HG03558 (cell line): Measurements from ENCODE around the gene POLD4.

Source experiments
- ATAC-seq: cut with Tn5 transposase; IDR thresholded peaks from one replicate; pipeline ENCODE4 v1.9.1; 2021; ENCODE audit warnings: moderate number of reproducible peaks; ENCODE audit not compliant: unreplicated experiment; ENCODE audit errors: extremely low read depth

POLD4 gene

GRCh38 chr11:67355023-67355793 is 1.9 kb upstream of the POLD4 start:
- ATAC-seq, result no peak

GRCh38 chr11:67354075-67355022 is 1.0 kb upstream of the POLD4 start:
- ATAC-seq, result no peak

DNA sequence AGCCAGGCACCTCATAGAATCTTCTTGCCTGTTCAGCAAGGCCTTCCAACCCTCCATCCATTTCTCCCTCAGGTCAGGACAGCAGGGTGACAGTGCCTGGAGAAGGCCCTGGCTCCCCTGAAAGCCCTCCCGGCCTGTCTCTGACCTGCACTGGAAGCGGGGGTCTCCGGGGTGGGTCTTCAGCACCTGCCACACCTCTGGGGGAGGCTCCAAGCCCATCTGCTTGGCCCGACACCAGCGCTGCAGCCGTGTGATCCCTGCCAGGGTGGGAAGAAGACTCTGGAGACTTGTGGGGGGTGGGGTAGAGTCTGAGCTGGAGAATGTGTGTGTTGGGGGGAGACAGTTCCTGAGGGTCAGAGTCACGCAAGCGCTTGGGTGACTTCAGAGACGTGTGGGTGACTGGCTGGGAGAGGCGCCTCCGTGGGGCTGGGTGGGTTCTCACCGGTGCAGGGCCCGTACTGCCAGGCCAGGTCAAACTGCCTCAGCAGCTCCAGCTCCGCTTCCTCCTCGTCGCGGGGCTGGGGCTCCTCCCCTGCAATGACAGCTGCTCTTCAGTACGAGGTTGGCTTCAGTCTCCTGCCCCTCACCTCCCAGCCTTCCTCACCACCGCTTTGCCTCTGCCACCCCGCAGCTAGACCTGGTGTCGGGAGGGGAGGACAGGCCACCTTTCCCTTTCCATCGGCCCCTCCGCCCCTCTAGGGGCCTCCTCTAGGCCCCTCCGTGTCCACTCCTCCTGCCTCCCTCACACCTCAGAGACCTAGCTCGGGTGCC is 615 bp downstream of the POLD4 start:
- ATAC-seq, result no peak

DNA sequence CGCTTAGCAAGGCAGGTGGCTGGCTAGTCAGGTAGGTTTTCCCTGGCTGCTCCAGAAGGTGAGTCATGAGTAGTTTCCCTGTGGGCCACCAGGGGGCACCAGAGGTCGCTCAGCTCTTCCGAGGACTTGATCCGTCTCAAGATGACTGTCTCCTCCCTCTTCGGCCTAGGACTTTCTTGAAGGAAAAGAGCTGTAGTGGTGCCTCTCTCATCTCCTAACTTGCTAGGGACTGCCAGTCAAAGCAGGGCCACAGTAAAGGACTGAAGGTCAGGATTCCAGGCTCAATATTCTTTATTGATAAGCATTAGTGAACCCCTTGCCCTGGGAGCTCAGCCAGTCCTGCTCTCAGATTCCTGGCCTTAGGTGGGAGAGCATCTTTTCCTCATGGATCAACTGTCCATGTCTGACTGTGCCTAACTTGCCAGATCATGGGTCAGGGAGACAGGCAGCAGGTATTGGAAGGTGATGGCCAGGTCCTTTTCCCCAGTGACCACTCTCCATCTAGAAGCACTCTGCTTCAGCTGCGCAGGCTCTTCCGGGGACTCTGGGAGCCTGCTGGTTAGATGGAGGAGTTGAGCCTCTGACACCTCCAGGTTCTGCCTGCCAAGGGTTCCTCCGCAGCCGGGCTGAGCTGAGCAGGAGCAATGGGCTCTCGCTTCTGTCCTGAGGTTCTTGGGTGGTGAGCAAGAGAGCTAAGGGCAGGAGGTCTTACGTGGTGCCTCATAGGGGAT is 1.9 kb downstream of the POLD4 start:
- no peak for ATAC-seq

DNA sequence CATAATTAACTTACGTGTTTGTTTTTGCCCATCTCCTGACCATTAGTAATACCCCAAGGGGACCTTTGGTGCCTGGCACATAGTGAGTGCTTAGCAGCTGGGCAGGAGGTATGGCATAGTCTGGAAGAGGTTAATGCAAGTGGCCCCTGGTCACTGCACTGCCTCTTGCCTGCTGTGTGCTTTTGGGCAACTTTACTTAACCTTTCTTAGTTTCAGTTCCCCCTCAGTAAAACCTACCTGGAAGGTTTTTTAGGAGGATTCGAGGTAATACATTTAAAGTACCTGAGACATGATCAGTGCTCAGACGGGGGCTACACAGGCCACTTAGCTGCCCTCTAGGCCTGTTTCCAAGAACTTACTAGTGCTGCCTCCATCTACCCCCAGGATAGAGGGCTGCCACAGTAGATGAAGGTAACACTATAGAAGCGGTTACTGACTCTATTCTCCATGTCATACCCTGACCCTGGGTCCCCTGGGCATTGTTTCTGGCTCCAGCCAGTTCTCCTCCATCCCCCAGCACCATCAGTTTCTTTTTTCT is 3.3 kb downstream of the POLD4 start:
- ATAC-seq, result no peak

- no peak for ATAC-seq
Measured at GRCh38 chr11:67349457-67349856, 3.9 kb downstream of the POLD4 start.

- no peak for ATAC-seq
Measured at GRCh38 chr11:67349036-67349435, 4.3 kb downstream of the POLD4 start.

- no peak for ATAC-seq
Measured at GRCh38 chr11:67347964-67348749, 5.2 kb downstream of the POLD4 start.

DNA sequence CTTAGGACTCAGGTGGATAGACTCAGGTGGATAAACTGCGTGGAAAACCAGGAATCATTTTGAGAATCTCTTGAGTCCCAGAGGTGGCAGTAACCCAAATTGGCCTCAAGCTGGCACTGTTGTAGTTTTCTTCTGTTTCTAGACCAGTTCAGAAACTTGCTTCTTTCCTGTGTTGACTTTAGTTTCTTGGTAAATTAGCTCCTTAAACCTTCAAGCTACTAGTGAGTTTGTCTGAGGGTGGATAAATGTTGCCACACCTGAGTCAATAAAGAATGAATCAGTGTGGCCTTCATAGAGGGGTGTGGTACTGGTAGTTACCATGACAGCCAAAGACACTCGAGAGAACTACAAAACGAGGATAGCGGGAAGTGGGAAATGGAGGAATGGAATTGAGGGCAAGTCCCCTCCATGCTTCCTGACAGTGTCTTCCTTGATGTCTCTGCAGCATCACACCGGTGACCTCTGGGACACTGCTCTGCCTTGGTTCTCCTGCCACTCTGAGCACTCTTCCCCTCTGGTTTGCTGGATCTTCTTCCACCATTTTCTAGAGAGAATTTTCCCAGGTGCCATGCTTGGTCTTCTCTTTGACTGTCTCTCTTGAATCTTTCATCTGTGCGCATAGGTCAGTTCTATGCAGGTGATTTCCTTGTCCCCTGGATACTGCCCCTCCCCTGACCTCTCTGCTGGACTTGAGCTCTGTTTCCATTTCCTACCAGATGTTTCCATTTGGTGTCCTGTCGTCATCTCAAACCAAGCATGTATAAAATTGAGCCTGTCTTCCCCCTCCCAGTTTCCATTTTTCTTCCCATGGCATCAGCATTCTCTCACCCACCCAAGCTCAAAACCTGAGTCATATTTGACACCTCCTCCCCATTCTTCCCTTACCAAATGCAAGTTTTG is 7.2 kb downstream of the POLD4 start:
- ATAC-seq, result no peak

DNA sequence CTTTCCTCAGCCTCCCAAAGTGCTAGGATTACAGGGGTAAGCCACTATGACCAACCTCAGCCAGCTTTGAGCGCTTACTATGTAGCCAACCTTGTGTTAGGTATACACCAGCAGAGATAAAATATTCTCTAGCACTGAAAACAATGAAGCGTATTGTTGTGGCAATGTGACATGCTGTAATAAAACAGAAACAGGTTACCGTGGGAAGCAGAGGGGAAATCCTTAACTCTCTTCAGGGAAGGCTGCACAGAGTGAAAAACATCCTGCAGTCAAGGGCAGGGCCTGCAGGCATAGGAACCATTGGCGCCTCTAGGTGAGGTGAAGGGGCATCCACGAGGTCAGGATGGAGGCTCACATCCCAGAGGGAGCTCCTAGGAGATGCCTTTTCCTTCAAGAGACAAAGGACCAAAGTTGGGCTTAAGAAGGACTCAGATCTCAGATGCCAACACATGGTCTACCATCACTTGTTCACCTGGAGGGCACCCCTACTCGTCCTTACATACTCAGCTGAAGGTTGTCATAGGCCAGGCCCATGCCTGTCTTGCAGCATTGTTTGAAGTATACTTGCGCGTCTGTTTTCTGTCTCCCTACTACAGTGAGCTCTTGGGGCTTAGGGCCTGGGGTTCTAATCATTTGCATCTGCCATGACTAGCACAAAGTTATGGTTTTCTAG is 8.0 kb downstream of the POLD4 start:
- ATAC-seq, result no peak

DNA sequence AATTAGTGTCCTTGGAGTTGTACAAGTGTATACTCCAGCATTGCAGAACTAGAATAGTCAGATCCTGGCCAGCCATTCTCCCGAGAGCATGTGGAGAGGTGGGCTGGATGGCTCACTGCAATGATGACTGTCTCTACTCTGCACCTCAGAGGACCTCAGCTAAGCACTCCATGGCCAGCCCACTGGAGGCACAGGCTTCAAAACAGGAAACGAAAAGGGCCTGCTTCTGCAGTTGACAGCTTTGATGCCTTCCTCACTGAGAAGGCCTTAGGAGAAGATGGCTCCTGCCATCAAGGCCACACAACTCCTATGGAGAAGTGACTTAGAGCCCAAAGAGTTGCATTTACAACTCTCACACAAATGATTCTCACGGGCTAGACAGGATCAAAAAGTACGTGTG is 9.1 kb downstream of the POLD4 start:
- no peak for ATAC-seq

DNA sequence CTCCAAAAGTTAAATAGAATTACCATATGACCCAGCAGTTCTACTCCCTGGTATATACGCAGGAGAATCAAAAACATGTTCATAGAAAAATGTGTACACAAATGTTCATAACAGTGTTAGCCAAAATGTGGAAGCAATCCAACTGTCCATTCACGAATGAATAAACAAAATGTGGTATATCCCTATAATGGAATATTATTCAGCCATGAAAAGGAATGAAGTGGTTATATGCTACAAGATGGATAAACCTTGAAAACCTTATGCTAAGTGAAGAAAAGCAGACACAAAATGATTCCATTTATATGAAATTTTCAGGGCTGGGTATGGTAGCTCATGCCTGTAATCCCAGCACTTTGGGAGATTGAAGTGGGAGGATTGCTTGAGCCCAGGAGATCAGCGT is 16.1 kb downstream of the POLD4 start:
- no peak for ATAC-seq

DNA sequence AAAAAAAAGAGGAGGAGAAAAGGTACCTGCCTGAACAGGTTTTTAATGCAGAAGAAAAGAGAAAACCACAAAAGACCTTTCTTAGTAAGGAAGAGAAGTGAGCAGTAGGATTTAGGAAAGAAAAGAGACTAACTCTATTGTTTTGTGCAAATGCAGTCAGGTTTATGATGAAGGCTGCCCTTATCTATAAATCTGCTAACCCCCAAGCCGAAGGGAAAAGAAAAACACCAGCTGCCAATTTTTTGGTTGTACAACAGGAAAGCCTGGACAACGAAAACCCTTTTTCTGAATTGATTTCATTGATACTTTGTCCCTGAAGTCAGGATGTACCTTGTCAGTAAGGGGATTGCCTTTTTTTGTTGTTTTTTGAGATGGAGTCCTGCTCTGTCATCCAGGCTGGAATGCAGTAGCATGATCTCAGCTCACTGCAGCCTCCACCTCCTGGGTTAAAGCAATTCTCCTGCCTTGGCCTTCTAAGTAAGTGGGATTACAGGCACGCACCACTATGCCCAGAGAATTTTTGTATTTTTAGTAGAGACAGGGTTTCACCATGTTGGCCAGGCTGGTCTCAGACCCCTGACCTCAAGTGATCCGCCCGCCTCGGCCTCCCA is 21.2 kb downstream of the POLD4 start:
- no peak for ATAC-seq

- ATAC-seq, result no peak
Measured at GRCh38 chr11:67323526-67323925, 29.8 kb downstream of the POLD4 start.

GRCh38 chr11:67322049-67322448 is 31.3 kb downstream of the POLD4 start:
- ATAC-seq, result no peak

DNA sequence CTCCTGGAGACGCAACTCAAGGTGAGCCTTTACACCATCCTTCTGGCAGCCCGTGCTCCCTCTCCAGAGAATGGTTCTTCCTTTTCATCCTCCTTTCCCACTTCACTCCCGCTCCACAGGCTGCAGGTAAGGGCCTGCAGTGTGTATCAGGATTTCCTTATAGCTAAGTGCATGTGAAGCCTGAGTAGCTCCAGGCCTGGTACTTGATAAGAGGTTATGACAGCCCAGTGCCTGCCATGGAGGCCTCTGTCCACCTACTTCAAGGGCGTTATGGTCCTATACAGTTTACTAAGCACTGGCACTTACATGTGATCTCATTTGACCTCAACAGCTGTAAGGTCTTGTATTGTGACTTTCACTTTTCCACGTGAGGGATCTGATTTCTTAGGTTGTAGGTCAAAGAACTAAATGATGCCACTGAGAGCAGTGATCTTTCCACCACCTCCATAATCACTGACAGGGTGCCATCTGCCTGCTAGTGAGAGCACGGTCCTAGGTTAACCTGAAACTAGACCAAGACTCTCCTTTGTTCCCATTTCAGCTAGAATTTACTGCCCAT is 32.0 kb downstream of the POLD4 start:
- ATAC-seq, result no peak

GRCh38 chr11:67320691-67321090 is 32.7 kb downstream of the POLD4 start:
- ATAC-seq, result no peak
